ENCODE data around the gene PLA2G4E.
A peak's percentile ranks its signal among the peaks of the same experiment; 100 is the strongest.

The PLA2G4E gene

GRCh38 chr15:41992151-41992802 lies 28.6 kb downstream of the PLA2G4E start:
- no peak for DNase-seq

DNA sequence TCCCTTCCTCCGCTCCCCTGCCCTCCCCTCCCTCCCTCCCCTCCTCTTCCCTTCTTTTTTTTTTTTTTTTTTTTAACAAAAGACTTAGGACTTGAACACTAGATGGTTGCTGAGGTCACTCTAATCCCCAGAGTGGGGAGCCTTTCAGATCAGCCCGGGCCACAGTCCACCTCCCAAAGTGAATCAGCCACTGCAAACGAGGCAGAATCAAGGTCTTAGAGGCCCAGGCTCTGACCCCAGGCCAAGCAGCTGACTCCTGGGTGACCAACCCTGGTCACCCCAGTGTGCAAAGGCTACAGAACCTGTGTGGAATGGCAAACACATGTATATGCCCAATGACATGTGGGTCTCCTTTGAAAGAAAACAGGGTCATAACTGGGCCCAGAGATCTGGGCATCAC lies 30.2 kb downstream of the PLA2G4E start:
- no peak for DNase-seq

- DNase-seq = no peak
Observed at GRCh38 chr15:41990243-41990605, 30.6 kb downstream of the PLA2G4E start.

- peak; percentile 51 to 85 for DNase-seq
Observed at GRCh38 chr15:41989573-41990242, 31.1 kb downstream of the PLA2G4E start.

GRCh38 chr15:41988896-41989572 lies 31.8 kb downstream of the PLA2G4E start:
- DNase-seq = no peak

DNA sequence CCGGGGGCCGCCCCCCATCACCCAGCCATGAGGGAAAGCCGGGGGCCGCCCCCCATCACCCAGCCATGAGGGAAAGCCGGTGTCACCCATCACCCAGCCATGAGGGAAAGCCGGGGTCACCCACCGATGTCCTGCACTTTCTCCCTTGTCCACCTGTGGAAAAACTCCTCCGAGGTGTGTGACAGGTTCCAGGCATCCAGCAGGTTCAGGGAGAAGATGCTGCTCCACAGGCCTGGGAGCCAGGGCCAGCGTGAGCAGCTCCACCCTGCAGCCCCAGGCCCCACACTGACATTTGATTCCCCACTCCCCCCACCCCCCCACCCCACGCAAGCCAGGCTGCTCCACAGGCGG lies 32.9 kb downstream of the PLA2G4E start:
- no peak for DNase-seq

DNA sequence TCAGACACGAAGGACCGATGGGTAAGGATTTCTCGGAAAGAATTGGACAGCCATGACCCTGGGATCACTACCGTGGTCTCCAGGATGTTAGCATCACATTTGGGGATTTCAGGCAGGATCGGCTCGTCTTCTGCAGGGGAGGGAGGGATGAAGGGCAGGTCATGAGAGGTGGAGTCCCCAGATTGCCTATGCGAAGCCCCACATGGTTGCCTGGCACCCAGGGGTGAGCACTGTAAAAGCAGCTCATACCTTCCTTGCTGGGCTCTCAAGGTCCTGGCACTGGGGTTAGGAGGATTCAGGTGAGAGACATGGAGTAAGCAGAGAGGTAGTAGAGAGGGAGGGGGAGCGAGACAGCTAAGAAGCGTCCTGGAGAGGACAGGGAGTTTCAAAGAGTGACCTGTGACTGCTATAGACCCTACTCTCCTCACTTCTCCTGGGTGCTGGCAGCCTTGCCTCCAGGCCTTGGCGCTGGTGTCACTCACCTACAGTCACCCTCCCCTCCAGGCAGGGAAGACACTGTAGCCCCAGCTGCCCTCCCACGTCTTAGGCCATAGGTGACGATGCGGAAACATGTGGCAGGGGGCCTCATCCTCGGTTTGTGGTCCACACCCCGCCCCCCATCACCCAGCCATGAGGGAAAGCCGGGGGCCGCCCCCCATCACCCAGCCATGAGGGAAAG lies 33.5 kb downstream of the PLA2G4E start:
- no peak for DNase-seq

- DNase-seq = no peak
Observed at GRCh38 chr15:41985236-41986160, 35.3 kb downstream of the PLA2G4E start.

- no peak for DNase-seq
Observed at GRCh38 chr15:41984622-41985021, 36.2 kb downstream of the PLA2G4E start.

DNA sequence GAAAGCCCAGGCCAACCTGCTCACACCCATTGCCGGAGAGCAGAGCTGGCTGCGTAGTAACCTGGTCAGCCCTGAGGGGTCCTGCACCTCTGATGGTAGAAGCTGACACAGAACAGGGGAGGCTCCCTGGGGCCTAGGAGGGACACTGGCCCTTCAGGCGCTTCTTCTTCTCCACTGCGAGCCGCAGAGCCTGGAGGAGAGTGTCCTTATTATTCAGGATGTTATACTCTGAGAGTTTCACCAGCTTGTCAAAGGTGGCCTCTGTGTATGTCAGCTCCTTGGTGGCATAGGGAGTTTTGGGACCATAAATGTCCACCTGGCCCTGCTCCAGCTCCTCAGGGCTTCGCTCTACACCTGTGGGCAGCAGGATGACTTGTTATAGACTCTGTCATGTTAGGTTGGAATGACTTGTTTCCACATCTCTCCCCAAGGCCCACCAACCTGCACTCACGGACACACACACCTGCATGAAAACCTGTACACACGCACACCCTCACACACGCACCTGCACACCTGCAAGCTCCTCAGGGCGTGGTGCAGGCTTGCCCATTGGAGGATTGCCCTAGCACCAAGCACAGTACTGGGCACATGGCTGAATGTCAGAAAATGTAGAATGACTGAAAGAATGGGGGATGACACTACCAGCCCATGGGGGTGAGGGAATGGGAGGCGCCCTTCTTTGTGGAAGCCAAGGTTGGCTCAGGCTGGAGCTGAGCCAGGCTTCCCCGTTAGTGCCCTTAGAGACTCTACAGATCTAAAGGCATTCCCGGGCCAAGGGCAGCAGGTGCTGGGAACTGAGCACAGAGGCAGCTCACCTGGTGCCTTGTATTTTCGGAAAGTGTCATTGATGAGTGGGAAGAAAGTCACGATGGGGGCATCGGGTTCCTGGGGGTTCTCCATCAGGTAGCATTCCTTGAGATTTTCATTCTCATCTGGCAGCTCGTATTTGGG lies 36.9 kb downstream of the PLA2G4E start:
- DNase-seq = no peak

- DNase-seq = no peak
Observed at GRCh38 chr15:41983221-41983620, 37.6 kb downstream of the PLA2G4E start.

DNA sequence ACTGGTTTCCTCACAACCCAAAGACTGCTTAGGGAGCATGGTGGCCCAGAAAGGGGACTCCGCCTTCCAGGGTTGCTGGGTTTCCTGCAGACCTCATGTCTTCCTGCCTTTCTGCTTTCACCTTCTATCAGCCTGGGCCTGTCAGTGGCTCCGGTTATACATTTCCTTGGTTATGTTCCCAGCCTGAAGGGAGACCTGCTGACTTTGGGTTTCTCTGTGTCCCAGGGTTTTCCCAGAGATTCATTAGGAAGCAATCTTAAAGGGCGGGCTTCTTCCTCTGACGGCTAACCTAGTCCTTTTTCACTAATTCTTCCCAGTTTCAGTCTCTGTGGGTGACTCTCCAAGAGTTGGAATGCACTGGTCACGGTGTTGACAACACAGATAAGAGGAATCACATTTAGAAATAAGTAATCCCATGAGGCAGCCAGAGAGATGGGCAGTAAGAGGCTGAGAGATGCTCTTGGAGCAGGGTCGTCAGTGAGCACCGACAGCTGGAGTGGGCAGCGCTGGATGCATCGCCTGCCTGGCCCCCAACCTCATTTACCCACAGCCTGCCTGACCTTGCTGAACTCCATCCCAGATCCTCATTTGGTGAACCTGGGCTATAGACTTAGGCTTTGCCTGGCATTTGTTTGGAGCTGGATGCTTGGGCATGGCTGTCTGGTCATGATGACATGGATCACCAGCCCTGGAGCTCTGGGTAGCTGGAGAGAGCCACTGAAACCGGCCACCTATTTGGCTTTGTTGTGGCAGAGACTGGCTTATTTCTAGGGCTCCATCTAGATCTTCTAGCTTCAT lies 38.5 kb downstream of the PLA2G4E start:
- no peak for DNase-seq

DNA sequence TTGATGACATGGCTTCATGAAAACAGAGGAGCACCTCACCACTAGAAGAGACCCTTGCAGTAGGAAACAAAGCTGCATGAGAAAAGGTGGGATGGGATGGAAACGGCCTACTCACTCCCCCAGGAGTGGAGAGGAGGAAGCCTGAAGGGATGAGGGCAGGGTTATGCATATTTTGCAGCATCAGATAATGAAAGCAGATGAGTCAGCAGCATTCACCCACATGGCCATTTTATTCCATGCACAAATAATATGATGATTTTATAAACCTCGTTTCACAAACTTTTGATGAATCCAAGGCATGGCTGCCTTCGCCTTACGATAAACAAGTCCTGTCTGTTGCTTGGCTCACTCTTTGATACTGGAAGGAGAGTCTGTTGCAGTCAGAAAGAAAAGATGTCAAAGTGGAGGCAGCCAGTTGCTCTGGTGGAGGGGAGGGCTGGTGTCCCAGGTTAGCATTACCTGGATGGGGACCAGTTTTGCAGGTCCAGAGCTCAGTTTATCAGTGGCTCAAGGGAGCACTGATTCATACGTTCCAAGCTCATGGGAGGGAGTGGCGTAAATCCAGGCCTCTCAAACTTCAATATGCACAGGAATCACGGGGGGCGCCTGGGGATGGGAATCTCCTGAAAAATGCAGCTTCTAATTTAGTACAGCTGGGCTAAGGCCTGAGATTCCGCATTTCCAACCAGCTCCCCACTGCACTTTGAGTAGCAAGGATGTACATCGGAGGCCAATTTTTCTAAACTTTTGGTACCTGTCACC lies 39.3 kb downstream of the PLA2G4E start:
- DNase-seq = no peak

DNA sequence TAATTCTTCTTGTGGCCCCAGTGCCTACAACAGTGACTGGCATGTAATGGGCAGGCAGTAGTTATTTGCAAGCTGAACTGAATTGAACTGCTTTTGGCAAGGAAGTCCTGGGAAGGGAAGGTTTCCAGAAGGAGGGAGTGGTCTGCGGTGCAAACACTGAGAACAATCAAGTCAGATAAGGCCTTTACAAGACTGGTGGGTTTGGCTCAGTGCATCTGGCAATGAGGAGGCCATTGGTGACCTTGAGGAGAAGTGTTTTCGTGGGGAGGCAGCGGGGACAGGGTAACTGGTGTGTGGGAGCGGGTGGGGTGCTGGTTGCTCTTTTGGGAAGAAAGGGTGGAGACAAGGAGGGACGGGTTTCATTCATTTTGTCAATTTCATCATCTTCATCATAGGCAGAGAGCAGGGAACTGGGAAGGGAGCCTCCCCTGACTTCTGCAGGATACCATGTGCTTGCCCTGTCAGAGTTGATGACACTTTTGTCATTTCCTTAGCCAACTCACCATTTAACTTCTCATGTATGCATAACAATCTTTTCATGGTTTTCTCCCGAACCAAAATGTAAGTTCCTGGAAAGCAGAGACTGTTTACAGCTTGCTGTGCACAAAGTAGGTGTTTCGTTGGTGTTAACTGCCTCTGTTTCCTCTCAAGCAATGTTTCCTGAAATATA lies 40.1 kb downstream of the PLA2G4E start:
- no peak for DNase-seq

- no peak for DNase-seq
Observed at GRCh38 chr15:41979493-41980266, 41.2 kb downstream of the PLA2G4E start.

GRCh38 chr15:41978534-41978933 lies 42.3 kb downstream of the PLA2G4E start:
- no peak for DNase-seq

DNA sequence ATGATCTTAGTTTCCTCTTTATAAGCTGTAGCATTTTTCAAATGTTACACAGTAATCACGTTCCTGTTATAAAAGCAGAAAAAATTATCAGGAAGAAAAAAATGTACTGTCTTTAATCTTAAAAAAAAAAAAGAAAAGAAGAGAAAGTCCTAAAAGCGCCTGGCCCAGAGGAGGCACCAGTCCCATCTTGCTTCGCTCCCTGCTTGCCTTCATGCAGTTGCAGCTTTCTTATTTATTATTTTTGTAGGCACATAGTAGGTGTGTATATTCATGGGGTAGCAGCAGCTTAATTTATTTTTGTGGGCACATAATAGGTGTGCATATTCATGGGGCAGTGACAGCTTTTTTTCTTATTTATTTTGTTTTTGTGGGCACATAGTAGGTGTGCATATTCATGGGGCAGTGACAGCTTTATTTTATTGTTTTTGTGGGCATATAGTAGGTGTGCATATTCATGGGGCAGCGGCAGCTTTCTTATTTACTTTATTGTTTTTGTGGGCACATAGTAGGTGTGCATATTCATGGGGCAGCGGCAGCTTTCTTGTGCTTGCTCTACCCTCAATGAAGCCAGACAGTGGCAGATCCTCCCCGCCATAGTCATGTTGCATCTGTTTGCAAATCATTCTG lies 43.0 kb downstream of the PLA2G4E start:
- DNase-seq = no peak

DNA sequence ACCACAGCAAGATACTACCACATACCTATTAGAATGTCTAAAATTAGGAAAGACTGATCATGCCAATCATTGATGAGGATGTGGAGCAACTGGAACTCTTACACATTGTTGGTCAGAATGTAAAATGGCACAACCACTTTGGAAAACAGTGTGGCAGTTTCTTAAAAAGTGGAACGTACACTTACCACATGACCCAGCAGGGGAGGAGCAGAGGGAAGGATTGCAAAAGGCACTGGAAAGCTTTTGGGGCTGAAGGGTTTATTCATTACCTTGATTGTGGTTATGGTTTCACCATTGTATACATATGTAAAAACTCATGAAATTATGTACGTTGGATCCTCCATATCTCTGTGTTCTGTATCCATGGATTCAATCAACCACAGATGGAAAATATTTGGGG lies 45.2 kb downstream of the PLA2G4E start:
- DNase-seq = no peak
